Activated CD4-positive, CD25-positive, alpha-beta regulatory T cell treated with anti-CD3 and anti-CD28 coated beads, Interleukin-2, amount 50 U/mL, for 16 hours (primary cell): Measurements from ENCODE around the gene WLS.

Source experiments
- DNase-seq: peaks from one replicate; pipeline ENCODE4 v3.0.0-alpha.2; 2020; ENCODE audit warnings: low read depth, low spot score

WLS gene

GRCh38 chr1:68136187-68136586 lies 96.1 kb downstream of the WLS start:
- no peak for DNase-seq

GRCh38 chr1:68132426-68133130 lies 99.7 kb downstream of the WLS start:
- no peak for DNase-seq

GRCh38 chr1:68131261-68131660 lies 101.1 kb downstream of the WLS start:
- DNase-seq, result no peak

GRCh38 chr1:68129536-68130250 lies 102.6 kb downstream of the WLS start:
- no peak for DNase-seq

- DNase-seq, result no peak
Observed at GRCh38 chr1:68128820-68129219, 103.5 kb downstream of the WLS start.

GRCh38 chr1:68128157-68128556 lies 104.2 kb downstream of the WLS start:
- no peak for DNase-seq

GRCh38 chr1:68121536-68121935 lies 110.8 kb downstream of the WLS start:
- DNase-seq, result no peak

GRCh38 chr1:68120136-68120791 lies 112.1 kb downstream of the WLS start:
- DNase-seq, result no peak

- DNase-seq, result no peak
Observed at GRCh38 chr1:68119445-68119844, 112.9 kb downstream of the WLS start.

GRCh38 chr1:68117416-68117815 lies 114.9 kb downstream of the WLS start:
- no peak for DNase-seq

- DNase-seq, result peak; percentile 27
Observed at GRCh38 chr1:68116643-68117235, 115.6 kb downstream of the WLS start.

- no peak for DNase-seq
Observed at GRCh38 chr1:68115308-68115707, 117.0 kb downstream of the WLS start.

- DNase-seq, result no peak
Observed at GRCh38 chr1:68113966-68114365, 118.4 kb downstream of the WLS start.

- DNase-seq, result no peak
Observed at GRCh38 chr1:68112835-68113243, 119.5 kb downstream of the WLS start.

GRCh38 chr1:68111519-68112436 lies 120.5 kb downstream of the WLS start:
- no peak for DNase-seq

- DNase-seq, result no peak
Observed at GRCh38 chr1:68107771-68108170, 124.6 kb downstream of the WLS start.

GRCh38 chr1:68103884-68104554 lies 128.3 kb downstream of the WLS start:
- DNase-seq, result no peak

GRCh38 chr1:68103011-68103545 lies 129.2 kb downstream of the WLS start:
- no peak for DNase-seq

GRCh38 chr1:68101829-68102228 lies 130.5 kb downstream of the WLS start:
- no peak for DNase-seq

- no peak for DNase-seq
Observed at GRCh38 chr1:68100571-68100970, 131.8 kb downstream of the WLS start.
